Testis (tissue), 2 donors: ENCODE results near the gene GMDS.

Experiments used
- CTCF ChIP-seq, 3 experiments: fragments of 450-650 bp in 2 of 3; fragments of 200-600 bp in 1 of 3; sonication (generic) in 1 of 3; IDR thresholded peaks; one replicate each; pipeline ENCODE4 v1.5.1; 2016 to 2019; ENCODE audit warnings: antibody characterized with exemption in 3 of 3, mild to moderate bottlenecking in 2 of 3, moderate library complexity in 1 of 3
- POLR2A ChIP-seq: fragments of 450-650 bp; IDR thresholded peaks from one replicate; pipeline ENCODE4 v1.6.1; 2017; ENCODE audit warnings: antibody characterized with exemption, mild to moderate bottlenecking, moderate library complexity

- TF ChIP-seq CTCF (IDR thresholded peaks at IDR 0.05), result no peak
- no peak for TF ChIP-seq POLR2A
Measured at GRCh38 chr6:1739680-1740079, 505.7 kb downstream of the GMDS start.
